Erythroblast (primary cell): ENCODE data around the gene MBD3L2.
A peak's percentile ranks its signal among the peaks of the same experiment; 100 is the strongest.
"Not testable (repeated sequence)": the region's sequence is repeated elsewhere in the genome, so short reads cannot be mapped to it uniquely, and the experiment has no call there.

Source experiments
- DNase-seq, 2 experiments: peaks; one replicate each; lab custom pipeline; 2025; lab: John Stamatoyannopoulos, UW
- GATA1 ChIP-seq: IDR thresholded peaks from 2 replicates; pipeline ENCODE4 v1.6.1; 2011; ENCODE audit warnings: low read depth, mild to moderate bottlenecking, control low read depth, low read length, moderate library complexity
- POLR2A ChIP-seq: IDR thresholded peaks from 2 replicates; pipeline ENCODE4 v1.6.1; 2011; ENCODE audit warnings: mild to moderate bottlenecking, low read length

Gene MBD3L2

DNA sequence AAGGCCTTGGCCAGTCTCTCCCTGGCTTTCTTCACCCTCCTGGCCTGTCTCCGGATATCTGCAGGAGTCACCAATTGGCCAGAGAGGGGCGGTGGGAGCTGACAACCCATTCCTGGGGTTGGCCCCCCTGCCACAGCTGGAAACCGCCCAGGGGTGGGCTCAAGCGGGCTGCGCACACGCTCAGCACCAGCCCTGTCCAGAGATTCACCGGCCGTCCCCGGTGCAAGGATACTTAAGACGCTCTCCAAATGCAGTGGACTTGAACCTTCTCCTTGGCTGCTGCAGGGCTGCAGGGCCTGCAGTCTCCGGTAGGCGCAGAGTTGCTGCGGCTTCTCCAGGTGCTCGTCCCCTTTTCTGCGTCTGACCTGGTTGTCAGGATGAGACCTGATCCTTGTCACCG lies 7.2 kb downstream of the MBD3L2 start:
- DNase-seq, result not testable (repeated sequence)

DNA sequence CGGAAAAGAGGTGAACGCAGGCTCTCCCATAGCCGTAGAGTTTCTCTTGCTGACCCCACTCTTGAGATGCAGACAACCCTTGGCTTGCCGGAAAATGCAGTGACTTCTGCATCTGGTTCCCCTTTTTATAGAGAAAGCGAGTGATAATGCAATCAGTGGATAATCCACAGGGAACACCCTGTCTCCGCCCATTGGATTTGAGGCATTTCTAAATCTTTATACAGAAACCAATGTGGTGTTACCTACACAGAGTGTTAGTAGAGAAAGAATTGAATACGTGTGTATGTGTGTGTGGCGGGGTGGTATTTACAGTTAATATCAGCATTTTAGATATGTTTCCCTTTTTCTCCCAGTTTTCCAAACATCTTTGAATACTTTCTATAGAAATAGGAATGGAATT lies 9.5 kb downstream of the MBD3L2 start, which contains the start of gene MBD3L3:
Gene MBD3L3 (minus strand): TSS at position 101 of the 400 bp plus-strand sequence. CDS start 71 bp downstream, at position 30.
- DNase-seq, result not testable (repeated sequence)

DNA sequence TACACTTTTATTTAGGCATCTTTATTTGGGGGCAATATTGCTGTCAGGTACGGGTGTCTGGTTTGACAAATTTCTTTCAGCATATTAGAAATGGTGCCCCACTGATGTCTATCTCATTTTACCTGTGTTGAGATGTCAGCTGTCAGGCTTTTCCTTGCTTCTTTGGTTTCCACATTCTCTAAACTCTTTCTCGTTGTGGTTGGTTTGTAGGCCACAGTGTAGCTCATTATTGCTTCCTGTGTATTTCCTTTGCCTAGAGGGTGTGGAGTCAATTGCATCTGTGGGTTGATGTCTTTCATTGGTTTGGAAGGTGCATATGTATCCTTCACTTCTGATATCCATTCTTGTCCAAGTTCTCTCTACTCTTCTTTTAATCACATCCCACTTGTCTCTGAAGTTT lies 10.9 kb downstream of the MBD3L2 start:
- DNase-seq, result not testable (repeated sequence)

DNA sequence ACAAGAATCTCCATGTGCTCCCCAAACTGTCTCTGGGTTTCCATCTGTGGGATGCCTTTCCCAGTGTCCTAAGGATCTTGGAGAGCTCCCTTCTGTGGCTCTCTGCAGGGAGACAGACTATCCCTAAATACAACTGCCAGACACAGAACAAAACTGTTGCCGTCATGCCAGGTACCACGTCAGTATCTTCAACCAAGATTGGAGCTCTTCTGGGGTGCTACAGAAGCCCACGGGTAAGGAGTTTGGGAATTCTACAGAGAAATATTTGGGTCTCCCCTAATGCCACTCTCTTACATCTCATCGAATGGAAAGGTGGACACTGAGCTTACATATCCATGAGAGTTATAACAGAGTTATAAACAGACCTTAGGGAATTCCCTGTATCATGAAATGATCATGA lies 14.2 kb downstream of the MBD3L2 start:
- no peak for TF ChIP-seq POLR2A
- TF ChIP-seq GATA1, result no peak
- no peak for DNase-seq

DNA sequence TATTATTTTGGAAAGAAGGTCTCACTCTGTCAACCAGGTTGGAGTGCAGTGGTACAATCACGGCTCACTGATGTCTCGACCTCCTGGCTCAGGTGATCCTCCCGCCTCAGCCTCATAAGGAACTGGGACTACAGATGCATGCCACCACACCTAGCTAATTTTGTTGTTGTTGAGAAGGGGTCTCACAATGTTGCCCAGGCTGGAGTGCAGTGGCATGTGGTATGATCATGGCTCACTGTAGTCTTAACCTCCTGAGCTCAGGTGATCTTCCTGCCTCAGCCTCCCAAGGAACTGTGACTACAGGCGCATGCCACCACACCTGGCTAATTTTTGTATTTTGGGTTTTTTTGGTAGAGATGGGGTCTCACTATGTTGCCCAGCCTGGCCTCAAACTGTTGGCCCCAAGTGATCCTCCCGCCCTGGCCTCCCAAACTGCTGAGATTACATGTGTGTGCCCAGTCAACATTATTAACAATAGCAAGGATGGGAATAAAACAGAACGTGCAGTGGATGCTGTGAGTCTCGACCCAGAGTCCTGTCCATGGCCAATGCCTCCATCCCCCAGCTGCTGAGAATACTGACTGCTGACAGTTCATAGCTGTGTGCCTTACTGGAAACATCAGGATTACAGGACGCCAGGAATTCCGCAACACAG lies 14.8 kb downstream of the MBD3L2 start:
- no peak for DNase-seq

DNA sequence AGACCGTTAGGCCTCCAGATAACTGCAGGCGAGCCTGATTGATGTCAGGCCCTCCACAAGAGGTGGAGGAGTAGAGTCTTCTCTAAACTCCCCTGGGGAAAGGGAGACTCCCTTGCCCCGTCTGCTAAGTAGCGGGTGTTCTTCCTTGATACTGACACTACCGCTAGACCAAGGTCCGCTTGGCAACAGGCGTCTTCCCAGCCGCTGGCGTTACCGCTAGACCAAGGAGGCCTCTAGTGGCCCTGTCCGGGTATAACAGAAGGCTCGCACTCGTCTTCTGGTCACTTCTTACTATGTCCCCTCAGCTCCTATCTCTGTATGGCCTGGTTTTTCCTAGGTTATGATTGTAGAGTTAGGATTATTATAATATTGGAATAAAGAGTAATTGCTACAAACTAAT lies 18.0 kb downstream of the MBD3L2 start:
- DNase-seq, result peak in 1 of 2 experiments; percentile 63

More for the DNA sequence above, 14.8 kb downstream of the MBD3L2 start:
- TF ChIP-seq GATA1, result no peak

DNA sequence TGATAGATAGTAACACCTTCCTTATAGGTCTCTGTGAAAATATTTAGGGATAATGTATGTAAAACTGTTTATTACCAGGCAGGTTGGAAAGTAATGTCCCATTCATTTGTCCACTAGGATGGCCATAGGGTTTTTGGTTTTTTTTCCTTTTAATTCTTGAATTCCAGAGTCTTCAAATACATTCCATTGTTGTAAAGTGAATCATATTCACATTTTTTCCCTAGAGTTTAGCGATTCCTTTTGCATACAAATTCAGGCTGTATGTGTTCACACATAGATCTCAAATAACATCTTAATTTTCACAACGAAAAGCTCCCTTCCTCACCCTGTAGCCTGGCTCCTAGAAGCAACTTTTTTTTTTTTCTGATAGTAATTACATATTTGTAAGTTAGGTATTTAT lies 18.6 kb downstream of the MBD3L2 start:
- no peak for DNase-seq
- TF ChIP-seq GATA1 (no peak), POLR2A (no peak)

DNA sequence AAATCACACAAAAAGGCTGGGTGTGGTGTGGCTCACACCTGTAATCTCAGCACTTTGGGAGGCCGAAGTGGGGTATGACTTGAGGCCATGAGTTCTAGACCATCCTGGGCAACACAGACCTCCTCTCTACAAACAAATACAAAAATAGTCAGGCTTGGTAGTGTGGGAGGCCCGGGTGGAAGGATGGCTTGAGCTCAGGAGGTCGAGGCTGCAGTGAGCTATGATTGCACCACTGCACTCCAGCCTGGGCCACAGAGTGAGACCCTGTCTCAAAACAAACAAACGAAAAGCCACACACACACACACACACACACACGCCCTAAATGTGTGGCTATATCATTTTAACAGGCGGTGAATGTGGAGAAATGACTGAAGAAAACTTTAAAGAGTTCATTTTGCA lies 19.5 kb downstream of the MBD3L2 start:
- no peak for DNase-seq
- TF ChIP-seq GATA1, result no peak
- TF ChIP-seq POLR2A, result no peak

DNA sequence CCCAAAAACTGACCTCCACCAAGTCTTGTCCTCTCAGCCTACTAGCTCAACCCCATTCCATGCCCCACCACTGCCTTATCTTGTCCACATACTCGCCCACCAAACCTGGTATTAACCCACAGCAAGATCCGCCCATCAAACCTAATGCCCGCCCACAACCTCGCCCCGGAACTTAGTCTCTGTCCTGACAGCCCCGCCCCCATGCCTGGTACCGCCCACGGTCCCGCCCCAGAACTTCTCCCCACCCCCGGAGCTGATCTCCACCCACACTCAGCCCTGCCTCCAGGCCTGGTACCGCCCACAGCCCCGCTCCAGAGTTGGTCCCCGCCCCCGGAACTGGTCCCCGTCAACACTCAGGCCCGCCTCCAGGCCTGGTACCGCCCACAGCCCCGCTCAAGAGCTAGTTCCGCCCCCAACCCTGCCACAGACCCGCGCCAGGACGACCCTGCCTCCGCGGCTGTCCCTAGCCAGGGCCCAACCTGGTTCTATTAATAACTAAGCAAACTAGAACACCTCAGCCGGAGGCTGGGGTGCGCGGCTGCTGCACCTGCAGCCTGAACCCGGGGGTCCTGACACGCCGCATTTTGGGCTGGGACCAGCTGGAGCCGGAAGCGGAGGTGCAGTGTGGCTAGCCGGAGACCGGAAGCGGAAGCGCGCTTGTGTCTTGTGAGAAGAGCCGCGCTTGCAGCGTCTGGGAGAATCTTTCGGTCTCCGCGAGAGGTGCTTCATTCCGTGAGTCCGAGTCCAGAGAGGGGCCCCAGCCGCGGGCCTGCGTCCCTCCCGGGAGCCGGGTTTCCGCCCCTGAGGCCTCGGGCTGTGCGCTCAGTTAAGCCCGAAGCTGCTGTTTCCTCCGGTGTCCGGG lies 20.2 kb downstream of the MBD3L2 start, which contains the start of gene ZNF557:
Gene ZNF557 (plus strand): TSS at position 662 of the 862 bp plus-strand sequence. CDS start 5,372 bp downstream, outside the sequence.
- peak; percentile 98 to 99 for DNase-seq
- TF ChIP-seq POLR2A (peak; percentile 82), GATA1 (no peak)

DNA sequence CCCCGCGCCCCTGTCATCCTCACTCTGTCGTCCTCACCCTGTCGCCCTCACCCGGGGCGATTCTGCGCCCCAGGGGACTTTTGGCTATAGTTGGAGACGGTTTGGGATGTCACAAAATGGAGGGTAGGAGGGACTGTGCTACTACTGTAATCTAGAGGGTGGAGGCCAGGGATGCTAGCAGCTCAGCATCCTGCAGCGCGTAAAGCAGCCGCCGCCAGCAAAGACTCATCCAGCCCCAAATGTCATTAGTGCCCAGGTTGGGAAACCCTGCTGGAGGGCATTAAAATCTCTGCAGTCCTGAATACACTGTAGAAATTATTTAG lies 20.7 kb downstream of the MBD3L2 start:
- DNase-seq, result peak; percentile 74 to 77
- no peak for TF ChIP-seq POLR2A
- TF ChIP-seq GATA1, result no peak

DNA sequence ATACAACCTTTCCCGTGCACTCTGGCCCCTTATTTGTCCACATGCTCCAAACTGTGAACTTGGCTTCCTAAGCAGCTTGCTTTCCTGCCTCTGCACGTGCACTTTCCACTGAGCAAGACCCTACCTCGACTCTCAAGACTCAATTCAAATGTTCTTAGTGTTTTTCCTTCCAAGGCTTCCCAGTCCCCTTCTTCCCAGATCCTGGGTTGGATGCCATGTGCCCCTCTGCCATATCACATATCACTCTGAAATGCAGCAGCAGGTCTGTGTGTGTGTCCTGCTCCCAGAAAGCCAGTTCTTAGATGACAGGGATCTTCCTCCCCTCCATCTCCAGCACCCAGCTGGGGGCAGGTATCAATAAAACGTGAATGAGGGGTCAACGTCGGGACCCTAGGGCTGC lies 23.4 kb downstream of the MBD3L2 start:
- TF ChIP-seq GATA1 (no peak), POLR2A (no peak)
- DNase-seq, result no peak

DNA sequence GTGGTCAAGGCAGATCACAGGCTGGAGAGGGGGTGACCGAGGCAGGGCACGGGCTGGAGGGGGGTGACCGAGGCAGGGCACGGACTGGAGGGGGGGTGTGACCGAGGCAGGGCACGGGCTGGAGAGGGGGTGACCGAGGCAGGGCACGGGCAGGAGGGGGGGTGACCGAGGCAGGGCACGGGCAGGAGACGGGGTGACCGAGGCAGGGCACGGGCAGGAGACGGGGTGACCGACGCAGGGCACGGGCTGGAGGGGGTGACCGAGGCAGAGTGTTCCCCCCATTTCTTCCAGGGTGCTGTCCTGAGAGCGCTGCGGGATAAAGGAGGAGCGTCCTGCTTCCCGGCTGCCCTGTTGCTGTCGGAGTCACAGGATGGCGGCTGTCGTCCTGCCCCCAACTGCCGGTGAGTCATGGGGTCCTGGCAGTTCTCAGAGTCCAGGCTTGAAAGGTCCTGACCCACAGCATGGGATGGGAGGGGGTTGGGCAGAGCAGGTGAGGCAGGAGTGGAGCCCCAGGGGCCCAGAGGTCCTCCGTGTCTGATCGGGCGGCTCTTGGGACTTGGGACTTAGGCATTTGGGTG lies 25.7 kb downstream of the MBD3L2 start:
- no peak for DNase-seq
- no peak for TF ChIP-seq POLR2A
- TF ChIP-seq GATA1, result no peak

DNA sequence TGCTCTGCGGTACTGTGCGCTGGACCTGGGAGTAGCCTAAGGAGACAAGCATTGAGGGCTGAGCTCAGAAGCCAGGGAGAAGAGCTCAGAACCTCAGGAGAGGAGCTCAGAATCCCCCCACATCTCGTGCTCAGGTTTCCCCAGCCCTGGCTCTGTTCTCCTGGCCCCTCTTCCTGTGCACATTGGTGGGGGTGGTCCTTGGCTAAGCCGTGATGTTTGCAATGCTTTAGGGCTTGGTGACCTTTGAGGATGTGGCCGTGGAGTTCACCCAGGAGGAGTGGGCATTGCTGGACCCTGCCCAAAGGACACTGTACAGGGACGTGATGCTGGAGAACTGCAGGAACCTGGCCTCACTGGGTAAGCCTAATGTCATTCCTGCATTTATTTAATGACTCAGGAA lies 27.0 kb downstream of the MBD3L2 start:
- DNase-seq, result no peak
- no peak for TF ChIP-seq GATA1
- no peak for TF ChIP-seq POLR2A

DNA sequence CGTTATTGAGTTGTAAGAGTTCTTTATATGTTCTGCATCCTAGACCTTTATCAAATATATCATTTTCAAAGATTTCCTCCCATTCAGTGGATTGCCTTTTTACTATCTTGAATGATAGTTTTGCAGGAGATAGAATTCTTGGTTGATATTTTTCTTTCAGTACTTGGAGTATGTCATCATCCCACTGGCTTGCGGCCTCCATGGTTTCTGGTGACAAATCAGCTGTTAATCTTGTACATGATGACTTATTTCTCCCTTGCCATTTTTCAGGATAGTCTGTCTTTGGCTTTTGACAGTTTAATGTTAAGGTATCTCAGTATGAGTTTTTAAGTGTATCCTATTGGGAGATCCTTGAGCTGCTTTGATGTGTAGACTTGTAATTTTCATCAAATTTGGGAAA lies 28.9 kb downstream of the MBD3L2 start:
- TF ChIP-seq GATA1 (no peak), POLR2A (no peak)
- peak in 1 of 2 experiments; percentile 49 for DNase-seq
